Measurements from ENCODE around the gene DNM3.

DNA sequence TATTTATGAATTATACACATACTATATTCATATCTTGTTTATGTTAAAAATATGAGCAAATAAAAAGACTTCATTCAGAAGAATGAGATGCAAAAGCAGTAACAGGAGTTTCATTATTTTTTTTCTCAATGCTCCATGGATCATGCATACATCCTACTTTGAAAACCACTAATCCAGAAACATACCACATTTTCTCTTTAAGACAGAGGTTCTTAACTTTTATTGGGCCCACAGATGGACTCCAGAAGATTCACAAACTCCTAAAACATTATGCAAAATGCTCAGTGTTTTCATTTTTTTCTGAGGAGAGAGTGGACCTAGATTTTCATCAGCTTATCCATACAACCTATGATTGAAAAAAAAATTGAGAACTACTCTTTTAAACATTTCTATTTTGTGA is 227.8 kb downstream of the DNM3 start:
- TF ChIP-seq CTCF (IDR thresholded peaks at IDR 0.05; ENCODE audit: extremely low read depth in 1 of 2, insufficient read depth in 1 of 2, low read depth in 1 of 2, low read length in 2 of 2) (no peak), EZH2 (IDR thresholded peaks at IDR 0.05; ENCODE audit: borderline replicate concordance, low read depth, low read length, severe bottlenecking) (no peak), POLR2A (IDR thresholded peaks at IDR 0.05; ENCODE audit: low read depth, low read length) (no peak)
